SU-DHL-6 (cell line): ENCODE measurements around the gene CLCF1.

ENCODE experiments used
- H2AFZ ChIP-seq: fragments of 200-600 bp; sonication (generic); 2 replicates; pipeline ENCODE4 v1.6.1; 2014; ENCODE audit warnings: low read depth, mild to moderate bottlenecking, moderate library complexity, mixed read lengths, antibody characterized with exemption, low read length; ENCODE audit not compliant: severe bottlenecking
- H3F3A ChIP-seq: fragments of 200-600 bp; shearing (Covaris generic); 2 replicates; pipeline ENCODE4 v1.6.0; 2016; ENCODE audit warnings: antibody characterized with exemption, mild to moderate bottlenecking; ENCODE audit not compliant: insufficient read depth
- H3K27ac ChIP-seq: fragments of 200-600 bp; sonication (generic); 2 replicates; pipeline ENCODE4 v1.5.1; 2016; ENCODE audit warnings: low read depth, mild to moderate bottlenecking, low read length, moderate library complexity, mixed read lengths
- H3K27me3 ChIP-seq: fragments of 200-600 bp; sonication (generic), shearing (Covaris generic); 2 replicates; pipeline ENCODE4 v1.6.0; 2014; ENCODE audit warnings: mild to moderate bottlenecking, low read length
- H3K36me3 ChIP-seq: fragments of 200-600 bp; sonication (generic); 2 replicates; pipeline ENCODE4 v1.6.1; 2014; ENCODE audit warnings: mild to moderate bottlenecking, low read length, mixed read lengths
- H3K4me2 ChIP-seq: fragments of 300-600, 200-600 bp; shearing (Covaris generic), sonication (generic); 2 replicates; pipeline ENCODE4 v1.6.0; 2014; ENCODE audit warnings: low read length, low read depth, mild to moderate bottlenecking; ENCODE audit not compliant: poor library complexity, severe bottlenecking
- H3K4me3 ChIP-seq: fragments of 200-600 bp; sonication (generic); 2 replicates; pipeline ENCODE4 v1.5.1; 2014; ENCODE audit warnings: antibody characterized with exemption, low read length, mild to moderate bottlenecking, mixed read lengths; ENCODE audit not compliant: insufficient read depth, poor library complexity, severe bottlenecking
- H3K79me2 ChIP-seq: fragments of 200-600 bp; sonication (generic); 2 replicates; pipeline ENCODE4 v1.6.1; 2014; ENCODE audit warnings: mild to moderate bottlenecking, low read length, moderate library complexity; ENCODE audit not compliant: insufficient read depth
- H3K9ac ChIP-seq: fragments of 200-600 bp; sonication (generic); 2 replicates; pipeline ENCODE4 v1.7.0; 2014; ENCODE audit warnings: mild to moderate bottlenecking, low read length
- H3K9me2 ChIP-seq: fragments of 200-600 bp; sonication (generic); replicated peaks from 2 replicates; pipeline ENCODE4 v1.6.1; 2014; ENCODE audit warnings: low read length; ENCODE audit not compliant: insufficient read depth
- H3K9me3 ChIP-seq: fragments of 200-600 bp; sonication (generic); 2 replicates; pipeline ENCODE4 v1.6.1; 2014; ENCODE audit warnings: low read length, mixed read lengths; ENCODE audit not compliant: insufficient read depth
- H4K20me1 ChIP-seq: fragments of 200-600 bp; sonication (generic); 2 replicates; pipeline ENCODE4 v1.6.1; 2014; ENCODE audit warnings: low read depth, mild to moderate bottlenecking, antibody characterized with exemption, low read length, moderate library complexity, mixed read lengths
- EZH2phosphoT487 ChIP-seq: fragments of 200-600 bp; sonication (generic), shearing (Covaris generic); conservative IDR thresholded peaks from 2 replicates; pipeline ENCODE4 v1.6.1; 2018; ENCODE audit warnings: mild to moderate bottlenecking, antibody characterized with exemption, low read length, moderate library complexity, mixed read lengths
- TF ChIP-seq, protein P1 (sequence below): fragments of 200-600 bp; sonication (generic); IDR thresholded peaks from one replicate; pipeline ENCODE4 v1.5.1; 2017; ENCODE audit warnings: antibody characterized with exemption, mild to moderate bottlenecking, low read length, moderate library complexity; ENCODE audit not compliant: insufficient read depth, poor library complexity, severe bottlenecking

The CLCF1 gene

DNA sequence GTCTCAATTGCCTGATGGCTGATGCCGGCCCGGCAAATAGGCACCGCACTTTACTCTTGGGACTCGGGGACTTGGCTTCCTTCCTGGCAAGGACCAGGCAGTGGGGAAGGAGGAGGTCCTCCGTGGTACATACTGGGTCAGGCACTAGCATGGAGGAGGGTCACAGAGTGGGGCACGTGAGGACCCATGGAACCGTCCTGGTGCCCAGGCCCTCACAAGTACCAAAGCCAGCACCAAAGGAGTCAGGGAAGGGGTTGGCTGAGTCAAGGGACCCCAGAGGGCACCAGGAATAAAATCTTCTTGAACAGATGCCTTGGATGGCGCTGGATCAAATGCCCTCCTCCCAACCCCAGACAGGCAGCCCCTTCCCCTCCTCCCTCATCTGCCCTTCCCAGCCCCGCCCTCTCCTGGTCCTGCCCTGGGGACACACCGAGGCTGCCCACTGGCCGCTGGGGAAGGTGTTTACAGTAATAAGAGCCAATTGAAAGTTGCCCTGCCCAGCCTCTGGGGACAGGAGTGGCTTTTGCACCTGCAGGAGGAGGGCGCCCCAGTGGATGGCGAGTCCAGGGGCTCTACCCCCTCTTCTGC lies 36.5 kb upstream of the CLCF1 start:
- H4K20me1 ChIP-seq, result no peaks in the 10 kb centered on the region
- peak overlapping the region; percentile 57 for H3K9ac ChIP-seq
- H3K79me2 ChIP-seq, result no peaks in the 10 kb centered on the region
- H3K4me3 ChIP-seq, result peak overlapping the region; percentile 23
- no peaks in the 10 kb centered on the region for H3K27me3 ChIP-seq
- H3K9me3 ChIP-seq, result no peaks in the 10 kb centered on the region
- H3K27ac ChIP-seq, result peak overlapping the region; percentile 88
- no peaks in the 10 kb centered on the region for H3K9me2 ChIP-seq
- H3K36me3 ChIP-seq, result no peaks in the 10 kb centered on the region
- H3F3A ChIP-seq, result peaks cover 31% of the 10 kb centered on the region
- peak overlapping the region; percentile 48 for H3K4me2 ChIP-seq
- TF ChIP-seq EZH2phosphoT487, result no peak
- TF ChIP-seq, protein P1, sequence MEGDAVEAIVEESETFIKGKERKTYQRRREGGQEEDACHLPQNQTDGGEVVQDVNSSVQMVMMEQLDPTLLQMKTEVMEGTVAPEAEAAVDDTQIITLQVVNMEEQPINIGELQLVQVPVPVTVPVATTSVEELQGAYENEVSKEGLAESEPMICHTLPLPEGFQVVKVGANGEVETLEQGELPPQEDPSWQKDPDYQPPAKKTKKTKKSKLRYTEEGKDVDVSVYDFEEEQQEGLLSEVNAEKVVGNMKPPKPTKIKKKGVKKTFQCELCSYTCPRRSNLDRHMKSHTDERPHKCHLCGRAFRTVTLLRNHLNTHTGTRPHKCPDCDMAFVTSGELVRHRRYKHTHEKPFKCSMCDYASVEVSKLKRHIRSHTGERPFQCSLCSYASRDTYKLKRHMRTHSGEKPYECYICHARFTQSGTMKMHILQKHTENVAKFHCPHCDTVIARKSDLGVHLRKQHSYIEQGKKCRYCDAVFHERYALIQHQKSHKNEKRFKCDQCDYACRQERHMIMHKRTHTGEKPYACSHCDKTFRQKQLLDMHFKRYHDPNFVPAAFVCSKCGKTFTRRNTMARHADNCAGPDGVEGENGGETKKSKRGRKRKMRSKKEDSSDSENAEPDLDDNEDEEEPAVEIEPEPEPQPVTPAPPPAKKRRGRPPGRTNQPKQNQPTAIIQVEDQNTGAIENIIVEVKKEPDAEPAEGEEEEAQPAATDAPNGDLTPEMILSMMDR, result no peak
- H2AFZ ChIP-seq, result no peak overlapping the region

DNA sequence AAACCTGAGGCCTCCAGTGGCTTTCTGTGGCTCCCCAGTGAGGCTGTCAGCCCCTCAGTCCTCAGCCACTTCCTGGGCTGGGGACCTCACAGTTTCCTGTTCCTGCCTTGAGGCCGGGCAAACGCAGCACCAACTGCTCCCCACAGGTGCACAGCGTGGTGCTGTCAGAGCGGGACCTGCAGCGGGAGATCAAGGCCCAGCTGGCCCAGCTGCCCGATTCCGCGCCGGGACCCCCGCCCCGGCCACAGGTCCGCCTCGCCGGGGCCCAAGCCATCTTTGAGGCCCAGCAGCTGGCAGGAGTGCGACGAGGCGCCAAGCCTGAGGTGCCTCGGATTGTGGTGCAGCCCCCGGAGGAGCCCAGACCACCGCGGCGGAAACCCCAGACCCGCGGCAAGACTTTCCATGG lies 35.9 kb upstream of the CLCF1 start:
- Histone ChIP-seq H4K20me1 (no peaks in the 10 kb centered on the region), H3K4me2 (peak overlapping the region; percentile 48), H3K27ac (peak overlapping the region; percentile 88), H3F3A (peaks cover 36% of the 10 kb centered on the region), H3K9ac (peak overlapping the region; percentile 57), H2AFZ (no peak overlapping the region), H3K36me3 (no peaks in the 10 kb centered on the region), H3K4me3 (peak overlapping the region; percentile 23), H3K79me2 (no peaks in the 10 kb centered on the region), H3K27me3 (no peaks in the 10 kb centered on the region), H3K9me3 (no peaks in the 10 kb centered on the region), H3K9me2 (no peaks in the 10 kb centered on the region)
- TF ChIP-seq EZH2phosphoT487, result no peak
- TF ChIP-seq, protein P1, result no peak

DNA sequence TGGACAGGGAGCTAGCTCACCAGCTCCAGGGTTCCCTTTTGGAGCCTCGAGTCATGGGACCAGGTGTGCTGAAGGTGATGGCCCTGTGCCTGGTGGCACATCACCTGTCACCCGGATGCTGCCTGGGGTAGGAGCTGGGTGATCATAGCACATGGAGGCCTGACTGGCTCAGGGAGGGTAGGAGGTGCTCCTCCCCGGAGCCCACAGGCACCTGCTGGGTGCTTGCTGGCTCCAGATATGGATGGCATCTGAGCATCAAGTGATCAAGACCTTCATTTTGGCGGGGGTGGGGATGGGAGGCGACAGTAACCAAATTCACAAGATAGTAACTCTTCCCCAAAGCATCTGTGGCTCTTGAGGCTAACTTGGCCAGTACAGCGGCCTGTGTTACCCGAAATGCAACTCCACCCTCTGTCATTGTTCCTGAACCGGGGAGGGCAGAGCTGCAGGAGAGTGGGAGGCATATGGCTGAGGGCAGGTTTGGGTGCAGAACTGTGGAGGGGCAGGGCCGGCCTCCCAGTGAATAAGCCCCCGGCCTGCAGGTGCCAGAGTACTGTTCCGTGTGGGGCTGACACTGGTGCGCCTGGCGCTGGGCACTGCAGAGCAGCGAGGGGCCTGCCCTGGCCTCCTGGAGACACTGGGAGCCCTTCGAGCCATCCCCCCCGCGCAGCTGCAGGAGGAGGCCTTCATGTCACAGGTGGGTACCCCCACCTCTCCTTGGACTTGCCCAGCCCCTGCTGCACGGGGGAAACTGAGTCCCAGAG lies 35.2 kb upstream of the CLCF1 start:
- Histone ChIP-seq H4K20me1 (no peaks in the 10 kb centered on the region), H3K27ac (peak overlapping the region; percentile 88), H3K4me3 (no peak overlapping the region), H3K4me2 (peak overlapping the region; percentile 48), H3K9ac (peak overlapping the region; percentile 57), H2AFZ (no peak overlapping the region), H3F3A (peaks cover 42% of the 10 kb centered on the region), H3K36me3 (no peaks in the 10 kb centered on the region), H3K27me3 (no peaks in the 10 kb centered on the region), H3K9me3 (no peaks in the 10 kb centered on the region), H3K9me2 (no peaks in the 10 kb centered on the region), H3K79me2 (no peaks in the 10 kb centered on the region; the same call in 1 of the 2 replicates)
- TF ChIP-seq, protein P1, result no peak
- no peak for TF ChIP-seq EZH2phosphoT487
